Endodermal cell (in vitro differentiated cells): ENCODE data around the gene CXCL5. TPM values are rescaled to one million over a fixed set of nuclear protein-coding genes. Genes with fewer than 3 reads are reported as not detected.

Source experiments
- DNase-seq: peaks from one replicate; pipeline ENCODE4 v3.0.0-alpha.2; 2017
- H3K27ac ChIP-seq: 2 replicates; pipeline ENCODE4 v1.5.1; 2013; ENCODE audit warnings: mild to moderate bottlenecking, low read depth, low read length, moderate library complexity
- H3K27me3 ChIP-seq: 2 replicates; pipeline ENCODE4 v1.6.1; 2013; ENCODE audit warnings: mild to moderate bottlenecking, low read length, moderate library complexity; ENCODE audit not compliant: insufficient read depth, control insufficient read depth, poor library complexity, severe bottlenecking
- H3K36me3 ChIP-seq: 2 replicates; pipeline ENCODE4 v1.7.0; 2013; ENCODE audit warnings: mild to moderate bottlenecking, low read length, moderate library complexity; ENCODE audit not compliant: control insufficient read depth, insufficient read depth
- H3K4me1 ChIP-seq: one replicate; pipeline ENCODE4 v1.7.0; 2013; ENCODE audit warnings: low read length; ENCODE audit not compliant: control insufficient read depth, insufficient read depth
- H3K4me3 ChIP-seq: 2 replicates; pipeline ENCODE4 v1.5.1; 2013; ENCODE audit warnings: mild to moderate bottlenecking, low read length, moderate library complexity
- H3K9ac ChIP-seq: 2 replicates; pipeline ENCODE4 v1.6.1; 2013; ENCODE audit warnings: mild to moderate bottlenecking, low read length, moderate library complexity; ENCODE audit not compliant: poor library complexity, severe bottlenecking; ENCODE audit errors: extremely low read depth
- H3K9me3 ChIP-seq: 2 replicates; pipeline ENCODE4 v1.6.1; 2013; ENCODE audit warnings: mild to moderate bottlenecking, low read length, moderate library complexity; ENCODE audit not compliant: control insufficient read depth
- H3K27ac Mint-ChIP-seq: 2 replicates; pipeline ENCODE4 v1.8.0; 2020; ENCODE audit warnings: mixed read lengths
- H3K27me3 Mint-ChIP-seq: 2 replicates; pipeline ENCODE4 v1.8.0; 2021; ENCODE audit warnings: mild to moderate bottlenecking, mixed read lengths; ENCODE audit not compliant: insufficient read depth
- H3K36me3 Mint-ChIP-seq: 2 replicates; pipeline ENCODE4 v1.8.0; 2020; ENCODE audit warnings: low read depth, mixed read lengths
- H3K4me1 Mint-ChIP-seq: 2 replicates; pipeline ENCODE4 v1.8.0; 2020; ENCODE audit warnings: mixed read lengths
- H3K4me3 Mint-ChIP-seq: 2 replicates; pipeline ENCODE4 v1.8.0; 2020; ENCODE audit warnings: mild to moderate bottlenecking, moderate library complexity, mixed read lengths
- H3K9me3 Mint-ChIP-seq: 2 replicates; pipeline ENCODE4 v1.8.0; 2020; ENCODE audit warnings: mild to moderate bottlenecking, mixed read lengths
- WGBS, 2 experiments: methylation state at CpG; one replicate each; pipeline versions ENCODE4 v1.1.5 to v1.1.7; 2013; ENCODE audit warnings: missing lambda C conversion rate in 2 of 2, mixed read lengths in 1 of 2; ENCODE audit not compliant: insufficient coverage in 1 of 2, insufficient read length in 1 of 2; 5-methylcytosine and 5-hydroxymethylcytosine counted together
- total RNA-seq, 2 donors: library from RNA; stranded (reverse); fragmentation: NEBNext Ultra II Directional in 1 of 2; extraction: Animal tissue kit (Norgen Biotek cat#: 25700) in 1 of 2; gene quantifications; 2 replicates in 1 of 2; 3 replicates in 1 of 2; pipeline ENCODE4 v1.2.1, GENCODE V29; 2021
- TF ChIP-seq, protein P1 (sequence below): fragments of 200-600 bp; sonication (generic); conservative IDR thresholded peaks from 2 replicates; pipeline ENCODE4 v1.5.0; 2021; ENCODE audit warnings: antibody characterized with exemption, mild to moderate bottlenecking

Gene CXCL5
- total RNA-seq, 2 donors from 2014 or later, result 0.73 to 10.7 TPM

DNA sequence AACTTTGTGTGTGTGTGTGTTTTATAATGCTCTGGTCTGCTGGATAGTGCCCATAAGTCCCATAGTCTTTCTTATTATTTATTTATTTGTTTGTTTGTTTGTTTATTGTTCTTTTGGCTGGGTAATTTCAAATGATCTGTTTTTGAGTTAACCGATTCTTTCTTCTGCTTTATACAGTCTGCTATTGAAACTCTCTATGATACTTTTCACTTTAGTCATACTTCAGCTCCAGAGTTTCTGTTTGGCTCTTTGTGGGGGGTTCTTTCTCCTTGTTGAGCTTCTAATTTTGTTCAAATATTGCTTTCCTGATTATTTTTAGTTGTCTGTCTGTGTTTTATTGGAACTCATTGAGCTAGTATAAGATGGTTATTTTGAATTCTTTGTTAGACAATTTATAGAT, 30.0 kb upstream of the CXCL5 start:
- H3K4me1 Mint-ChIP-seq, result no peaks in the 10 kb centered on the region
- H3K27me3 ChIP-seq, result no peaks in the 10 kb centered on the region
- no peak overlapping the region for H3K4me3 Mint-ChIP-seq
- WGBS, 2 experiments, result no CpG with 5 or more reads among the region's 1 CpG
- no peak overlapping the region for H3K27ac ChIP-seq
- TF ChIP-seq, protein P1, sequence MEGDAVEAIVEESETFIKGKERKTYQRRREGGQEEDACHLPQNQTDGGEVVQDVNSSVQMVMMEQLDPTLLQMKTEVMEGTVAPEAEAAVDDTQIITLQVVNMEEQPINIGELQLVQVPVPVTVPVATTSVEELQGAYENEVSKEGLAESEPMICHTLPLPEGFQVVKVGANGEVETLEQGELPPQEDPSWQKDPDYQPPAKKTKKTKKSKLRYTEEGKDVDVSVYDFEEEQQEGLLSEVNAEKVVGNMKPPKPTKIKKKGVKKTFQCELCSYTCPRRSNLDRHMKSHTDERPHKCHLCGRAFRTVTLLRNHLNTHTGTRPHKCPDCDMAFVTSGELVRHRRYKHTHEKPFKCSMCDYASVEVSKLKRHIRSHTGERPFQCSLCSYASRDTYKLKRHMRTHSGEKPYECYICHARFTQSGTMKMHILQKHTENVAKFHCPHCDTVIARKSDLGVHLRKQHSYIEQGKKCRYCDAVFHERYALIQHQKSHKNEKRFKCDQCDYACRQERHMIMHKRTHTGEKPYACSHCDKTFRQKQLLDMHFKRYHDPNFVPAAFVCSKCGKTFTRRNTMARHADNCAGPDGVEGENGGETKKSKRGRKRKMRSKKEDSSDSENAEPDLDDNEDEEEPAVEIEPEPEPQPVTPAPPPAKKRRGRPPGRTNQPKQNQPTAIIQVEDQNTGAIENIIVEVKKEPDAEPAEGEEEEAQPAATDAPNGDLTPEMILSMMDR, result no peak
- no peak for DNase-seq
- H3K4me3 ChIP-seq, result no peak overlapping the region
- H3K36me3 ChIP-seq, result no peaks in the 10 kb centered on the region
- H3K4me1 ChIP-seq, result no peaks in the 10 kb centered on the region
- H3K27ac Mint-ChIP-seq, result no peak overlapping the region
- no peaks in the 10 kb centered on the region for H3K9me3 ChIP-seq
- no peaks in the 10 kb centered on the region for H3K9me3 Mint-ChIP-seq
- H3K9ac ChIP-seq, result no peak overlapping the region
- H3K27me3 Mint-ChIP-seq, result no peaks in the 10 kb centered on the region
- H3K36me3 Mint-ChIP-seq, result no peaks in the 10 kb centered on the region

DNA sequence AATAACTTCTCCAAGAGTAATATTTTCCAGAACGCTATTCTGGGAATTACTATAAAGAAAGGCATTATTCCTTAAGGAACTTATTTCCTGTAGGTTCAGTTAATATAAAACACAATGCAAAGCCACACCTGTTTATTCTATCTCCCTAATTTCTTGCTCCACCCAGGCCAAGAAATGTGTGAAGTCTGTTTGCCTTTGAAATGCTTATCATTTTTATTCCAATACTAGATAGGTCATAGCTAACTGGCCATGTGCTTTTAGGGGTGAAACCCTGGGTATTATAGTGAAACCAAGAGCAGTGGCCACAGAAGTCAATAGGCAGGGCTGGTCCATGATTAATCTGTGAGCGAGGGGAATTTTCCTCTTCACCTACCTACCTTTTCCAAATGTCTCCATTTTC, 25.2 kb upstream of the CXCL5 start:
- Histone ChIP-seq H3K27ac (no peak overlapping the region), H3K9me3 (no peaks in the 10 kb centered on the region), H3K27me3 (no peaks in the 10 kb centered on the region), H3K9ac (no peak overlapping the region), H3K4me3 (no peak overlapping the region), H3K4me1 (no peaks in the 10 kb centered on the region), H3K36me3 (no peaks in the 10 kb centered on the region)
- Mint-ChIP-seq H3K36me3 (no peaks in the 10 kb centered on the region), H3K27ac (no peak overlapping the region), H3K4me3 (no peak overlapping the region), H3K27me3 (no peaks in the 10 kb centered on the region), H3K4me1 (peaks cover under 1% of the 10 kb centered on the region), H3K9me3 (no peaks in the 10 kb centered on the region)
- TF ChIP-seq, protein P1, result no peak
- 90% methylated on average over 2 of the region's 2 CpGs; no CpG with 5 or more reads in 1 of the 2 experiments for WGBS, 2 experiments
- DNase-seq, result no peak

DNA sequence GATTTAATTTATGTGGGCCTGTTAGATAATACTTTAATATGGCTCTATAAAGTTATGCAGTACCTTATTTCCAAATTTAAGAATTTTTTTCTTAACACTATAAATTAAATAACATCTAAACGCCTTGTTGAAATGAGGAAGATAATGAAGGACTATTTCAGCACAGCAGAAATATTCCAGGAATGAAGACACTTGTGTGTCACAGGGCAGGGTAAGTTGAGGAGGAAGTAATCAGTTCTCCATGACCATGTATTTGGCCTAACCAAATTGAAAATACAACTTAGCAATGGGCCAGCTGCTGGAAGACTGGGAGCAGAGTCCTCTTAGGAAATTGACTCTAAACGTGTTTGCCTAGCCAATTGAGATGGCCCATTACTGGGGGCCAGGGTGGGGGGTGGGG, 23.1 kb upstream of the CXCL5 start:
- no peaks in the 10 kb centered on the region for H3K4me1 ChIP-seq
- H3K36me3 ChIP-seq, result no peaks in the 10 kb centered on the region
- Mint-ChIP-seq H3K4me1 (peaks cover 2% of the 10 kb centered on the region), H3K36me3 (no peaks in the 10 kb centered on the region), H3K27me3 (no peaks in the 10 kb centered on the region), H3K9me3 (no peaks in the 10 kb centered on the region), H3K4me3 (no peak overlapping the region), H3K27ac (no peak overlapping the region)
- H3K4me3 ChIP-seq, result no peak overlapping the region
- no peak overlapping the region for H3K9ac ChIP-seq
- TF ChIP-seq, protein P1, result no peak
- DNase-seq, result no peak
- H3K27me3 ChIP-seq, result no peaks in the 10 kb centered on the region
- no peaks in the 10 kb centered on the region for H3K9me3 ChIP-seq
- WGBS, 2 experiments, result 89 to 100% methylated on average over 1 to 2 of the region's 2 CpGs
- H3K27ac ChIP-seq, result no peak overlapping the region
